Fibroblast of upper back skin (primary cell): Measurements from ENCODE around the gene COL4A2.
A peak's percentile ranks its signal among the peaks of the same experiment; 100 is the strongest.

Source experiments
- DNase-seq: peaks from one replicate; pipeline ENCODE4 v3.0.0-alpha.2; 2013

The COL4A2 gene

GRCh38 chr13:110407021-110407420 is 99.9 kb downstream of the COL4A2 start:
- DNase-seq = no peak

GRCh38 chr13:110407531-110407930 is 100.4 kb downstream of the COL4A2 start:
- DNase-seq = no peak

GRCh38 chr13:110408286-110408685 is 101.2 kb downstream of the COL4A2 start:
- no peak for DNase-seq

GRCh38 chr13:110409581-110409992 is 102.5 kb downstream of the COL4A2 start:
- peak; percentile 51 for DNase-seq

- no peak for DNase-seq
Measured at GRCh38 chr13:110410000-110410399, 102.9 kb downstream of the COL4A2 start.

- no peak for DNase-seq
Measured at GRCh38 chr13:110410936-110411687, 104.0 kb downstream of the COL4A2 start.

- DNase-seq = no peak
Measured at GRCh38 chr13:110411688-110412059, 104.6 kb downstream of the COL4A2 start.

GRCh38 chr13:110412132-110412914 is 105.2 kb downstream of the COL4A2 start:
- DNase-seq = peak; percentile 99

- DNase-seq = no peak
Measured at GRCh38 chr13:110413016-110413675, 106.1 kb downstream of the COL4A2 start.

- no peak for DNase-seq
Measured at GRCh38 chr13:110413676-110414040, 106.6 kb downstream of the COL4A2 start.

- no peak for DNase-seq
Measured at GRCh38 chr13:110414283-110414682, 107.2 kb downstream of the COL4A2 start.

- DNase-seq = no peak
Measured at GRCh38 chr13:110414931-110415330, 107.8 kb downstream of the COL4A2 start.

GRCh38 chr13:110415669-110416068 is 108.6 kb downstream of the COL4A2 start:
- no peak for DNase-seq

- DNase-seq = no peak
Measured at GRCh38 chr13:110416131-110417025, 109.3 kb downstream of the COL4A2 start.

- no peak for DNase-seq
Measured at GRCh38 chr13:110418944-110419343, 111.9 kb downstream of the COL4A2 start.

GRCh38 chr13:110419381-110419791 is 112.3 kb downstream of the COL4A2 start:
- no peak for DNase-seq

GRCh38 chr13:110419946-110420345 is 112.9 kb downstream of the COL4A2 start:
- no peak for DNase-seq

GRCh38 chr13:110420626-110421025 is 113.5 kb downstream of the COL4A2 start:
- no peak for DNase-seq

- no peak for DNase-seq
Measured at GRCh38 chr13:110421061-110421460, 114.0 kb downstream of the COL4A2 start.

- peak; percentile 93 for DNase-seq
Measured at GRCh38 chr13:110421696-110422385, 114.8 kb downstream of the COL4A2 start.

- DNase-seq = no peak
Measured at GRCh38 chr13:110422913-110423688, 116.0 kb downstream of the COL4A2 start.
